ENCODE results near the gene KCNIP1.

- TF ChIP-seq CTCF (IDR thresholded peaks at IDR 0.05 in 8 of 11, conservative IDR thresholded peaks at IDR 0.05 in 3 of 11) = no peak
- no peak for TF ChIP-seq POLR2AphosphoS5 (IDR thresholded peaks at IDR 0.05)
These were observed 34.3 kb downstream of the KCNIP1 start for GRCh38 chr5:170538096-170538465.
